Epithelial cell of prostate (primary cell): Measurements from ENCODE around the gene TAB2.
A peak's percentile ranks its signal among the peaks of the same experiment; 100 is the strongest.

Experiments
- DNase-seq: peaks from one replicate; pipeline ENCODE4 v3.0.0-alpha.2; 2011; ENCODE audit warnings: low read depth, low spot score
- H3K27ac ChIP-seq: fragments of 450-650 bp; 2 replicates; pipeline ENCODE4 v1.5.1; 2017; ENCODE audit warnings: mild to moderate bottlenecking

TAB2 gene

GRCh38 chr6:149362289-149362688 is 44.8 kb downstream of the TAB2 start:
- DNase-seq = no peak
- H3K27ac ChIP-seq = peak overlapping the region; percentile 55

GRCh38 chr6:149363154-149363553 is 45.6 kb downstream of the TAB2 start:
- peak overlapping the region; percentile 55 for H3K27ac ChIP-seq
- DNase-seq = peak; percentile 22

- DNase-seq = no peak
- no peak overlapping the region for H3K27ac ChIP-seq
Observed at GRCh38 chr6:149364557-149364956, 47.0 kb downstream of the TAB2 start.

- no peak for DNase-seq
- no peak overlapping the region for H3K27ac ChIP-seq
Observed at GRCh38 chr6:149365197-149365596, 47.7 kb downstream of the TAB2 start.

GRCh38 chr6:149366267-149366921 is 48.9 kb downstream of the TAB2 start:
- no peak for DNase-seq
- no peak overlapping the region for H3K27ac ChIP-seq

- H3K27ac ChIP-seq = no peak overlapping the region
- DNase-seq = no peak
Observed at GRCh38 chr6:149368065-149368464, 50.6 kb downstream of the TAB2 start.

- no peak overlapping the region for H3K27ac ChIP-seq
- DNase-seq = no peak
Observed at GRCh38 chr6:149371154-149371553, 53.6 kb downstream of the TAB2 start.

- no peak for DNase-seq
- no peak overlapping the region for H3K27ac ChIP-seq
Observed at GRCh38 chr6:149372062-149372461, 54.5 kb downstream of the TAB2 start.

GRCh38 chr6:149373511-149373910 is 56.0 kb downstream of the TAB2 start:
- no peak for DNase-seq

GRCh38 chr6:149379977-149380376 is 62.5 kb downstream of the TAB2 start:
- DNase-seq = no peak
- H3K27ac ChIP-seq = no peak overlapping the region

More at GRCh38 chr6:149373511-149373910, 56.0 kb downstream of the TAB2 start:
- H3K27ac ChIP-seq = no peak overlapping the region

GRCh38 chr6:149380523-149380922 is 63.0 kb downstream of the TAB2 start:
- DNase-seq = no peak
- no peak overlapping the region for H3K27ac ChIP-seq

- no peak overlapping the region for H3K27ac ChIP-seq
- no peak for DNase-seq
Observed at GRCh38 chr6:149383371-149383770, 65.9 kb downstream of the TAB2 start.

GRCh38 chr6:149384464-149384863 is 67.0 kb downstream of the TAB2 start:
- DNase-seq = no peak
- H3K27ac ChIP-seq = no peak overlapping the region

GRCh38 chr6:149385998-149386646 is 68.6 kb downstream of the TAB2 start:
- H3K27ac ChIP-seq = no peak overlapping the region
- no peak for DNase-seq

- DNase-seq = no peak
- H3K27ac ChIP-seq = peak overlapping the region; percentile 20
Observed at GRCh38 chr6:149387779-149388512, 70.4 kb downstream of the TAB2 start.

GRCh38 chr6:149389509-149390297 is 72.2 kb downstream of the TAB2 start:
- no peak for DNase-seq
- H3K27ac ChIP-seq = no peak overlapping the region

GRCh38 chr6:149392093-149392492 is 74.6 kb downstream of the TAB2 start:
- no peak overlapping the region for H3K27ac ChIP-seq
- DNase-seq = no peak

GRCh38 chr6:149392535-149392934 is 75.0 kb downstream of the TAB2 start:
- DNase-seq = no peak
- H3K27ac ChIP-seq = no peak overlapping the region

- H3K27ac ChIP-seq = no peak overlapping the region
- no peak for DNase-seq
Observed at GRCh38 chr6:149393002-149393679, 75.6 kb downstream of the TAB2 start.

- no peak for DNase-seq
- H3K27ac ChIP-seq = no peak overlapping the region
Observed at GRCh38 chr6:149395185-149395584, 77.7 kb downstream of the TAB2 start.
